Measurements from ENCODE around the gene IP6K3.

DNA sequence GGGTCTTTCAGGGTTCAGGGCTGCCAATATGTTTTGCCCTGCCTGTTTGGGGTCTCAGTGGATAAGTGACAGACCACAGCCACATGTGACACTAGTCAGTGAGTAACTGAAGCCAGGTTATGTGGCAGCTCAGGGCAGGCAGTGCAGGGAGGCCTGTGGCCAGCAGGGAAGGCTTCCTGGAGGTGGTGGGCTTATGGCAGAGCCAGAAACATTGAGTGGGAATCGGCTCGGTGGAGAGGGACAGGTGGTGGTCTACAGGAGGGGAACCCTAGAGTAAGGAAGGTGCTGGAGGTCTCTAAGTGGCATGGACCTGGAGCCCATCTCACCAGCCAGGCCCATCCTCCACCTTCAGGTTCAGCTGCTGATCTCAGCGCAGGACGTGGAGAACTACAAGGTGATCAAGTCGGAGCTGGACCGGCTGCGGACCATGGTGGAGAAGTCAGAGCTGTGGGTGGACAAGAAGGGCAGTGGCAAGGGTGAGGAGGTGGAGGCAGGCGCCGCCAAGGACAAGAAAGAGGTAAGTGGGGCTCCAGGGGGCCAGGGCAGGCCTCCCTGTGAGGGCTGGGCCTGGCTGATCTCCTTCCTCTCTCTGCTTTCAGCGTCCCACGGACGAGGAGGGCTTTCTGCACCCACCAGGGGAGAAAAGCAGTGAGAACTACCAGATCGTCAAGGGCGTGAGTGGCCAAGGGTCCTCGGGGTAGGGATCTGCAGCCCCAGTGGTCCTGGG, 70.1 kb downstream of the IP6K3 start:
- TF ChIP-seq SUZ12 (IDR thresholded peaks at IDR 0.05; ENCODE audit: extremely low read depth, insufficient read depth, insufficient read length) (no peak), YY1 (IDR thresholded peaks at IDR 0.05; ENCODE audit: insufficient read depth, insufficient read length) (no peak), ZNF274 (IDR thresholded peaks at IDR 0.05; ENCODE audit: low read depth, low read length) (no peak)
